Panc1 (cell line): ENCODE data around the gene ENPP3. TPM values are rescaled to one million over a fixed set of nuclear protein-coding genes. Genes with fewer than 3 reads are reported as not detected.

Experiments used
- ATAC-seq: fragments of 200-7000 bp; cut with Tn5 transposase; 2 replicates; pipeline ENCODE4 v1.9.1; 2020; ENCODE audit warnings: mild to moderate bottlenecking, moderate library complexity
- BruUV-seq: library from RNA; stranded (reverse); fragments of 400-500 nt; replicated peaks from 2 replicates; lab custom pipeline; 2021; lab: Mats Ljungman, UMichigan
- CTCF ChIA-PET: fragments of 300-600 bp; sonication (Branson Sonifier 250); formaldehyde crosslinking; loops from one replicate; lab custom pipeline; 2022; ENCODE audit warnings: antibody characterized with exemption; lab: Charles Lee
- POLR2A ChIA-PET: fragments of 300-600 bp; sonication (Branson Sonifier 250); formaldehyde crosslinking; loops from one replicate; lab custom pipeline; 2022; ENCODE audit warnings: antibody characterized with exemption; lab: Charles Lee
- DNase-seq: peaks from one replicate; pipeline ENCODE4 v3.0.0-alpha.2; 2010; ENCODE audit warnings: low read depth, low spot score
- H3K27ac ChIP-seq: 2 replicates; pipeline ENCODE4 v1.5.1; 2011; ENCODE audit warnings: mild to moderate bottlenecking, low read length, inconsistent platforms
- H3K27me3 ChIP-seq: fragments of 200-500 bp; sonication (Bioruptor generic); 2 replicates; pipeline ENCODE4 v1.6.0; 2014; ENCODE audit warnings: low read length, inconsistent platforms; ENCODE audit not compliant: control insufficient read depth, insufficient read depth
- H3K36me3 ChIP-seq: fragments of 200-500 bp; sonication (Bioruptor generic); 2 replicates; pipeline ENCODE4 v1.5.1; 2014; ENCODE audit warnings: inconsistent platforms, mild to moderate bottlenecking, low read length, moderate library complexity; ENCODE audit not compliant: control insufficient read depth, insufficient read depth
- H3K4me1 ChIP-seq: 2 replicates; pipeline ENCODE4 v1.5.1; 2011; ENCODE audit warnings: inconsistent platforms, mild to moderate bottlenecking, low read length, moderate library complexity; ENCODE audit not compliant: control insufficient read depth, insufficient read depth
- H3K4me3 ChIP-seq, 2 experiments: 2 replicates each; pipeline ENCODE4 v1.5.1; 2011 to 2012; ENCODE audit warnings: low read depth in 2 of 2, low read length in 2 of 2, mild to moderate bottlenecking in 2 of 2, inconsistent platforms in 1 of 2, moderate library complexity in 1 of 2
- H3K9me3 ChIP-seq: fragments of 200-500 bp; sonication (Bioruptor generic); 2 replicates; pipeline ENCODE4 v1.5.1; 2014; ENCODE audit warnings: low read depth, mild to moderate bottlenecking, inconsistent platforms, low read length, moderate library complexity; ENCODE audit not compliant: control insufficient read depth, insufficient read depth
- CTCF ChIP-seq: fragments of 450-650 bp; IDR thresholded peaks from 2 replicates; pipeline ENCODE4 v1.5.1; 2017; ENCODE audit warnings: mild to moderate bottlenecking
- POLR2AphosphoS5 ChIP-seq: IDR thresholded peaks from 2 replicates; pipeline ENCODE4 v1.6.1; 2012; ENCODE audit warnings: mild to moderate bottlenecking, low read depth, low read length, moderate library complexity
- REST ChIP-seq, 2 experiments: IDR thresholded peaks; 2 replicates each; pipeline ENCODE4 v1.6.1; 2011 to 2012; ENCODE audit warnings: low read depth in 2 of 2, control low read depth in 1 of 2, low read length in 1 of 2, mild to moderate bottlenecking in 1 of 2, moderate library complexity in 1 of 2; ENCODE audit not compliant: insufficient read depth in 1 of 2
- SIN3A ChIP-seq: IDR thresholded peaks from 2 replicates; pipeline ENCODE4 v1.6.1; 2012; ENCODE audit warnings: low read depth, mild to moderate bottlenecking, low read length, moderate library complexity, borderline replicate concordance; ENCODE audit not compliant: insufficient read depth
- TCF7L2 ChIP-seq: IDR thresholded peaks from 2 replicates; pipeline ENCODE4 v1.6.1; 2011; ENCODE audit warnings: mild to moderate bottlenecking, low read depth, low read length, inconsistent platforms
- in situ Hi-C: cut with HindIII; loops from 2 replicates; pipeline ENCODE4 v1.10.0; 2016; ENCODE audit warnings: low sequenced_read_pairs, low pct_unique_long_range_greater_than_20kb
- intact Hi-C: fragments of 100-400 bp; cut with micrococcal nuclease; formaldehyde crosslinking; loops from one replicate; pipeline ENCODE4 v1.10.0; 2022; ENCODE audit not compliant: unreplicated experiment
- microRNA-seq: library from miRNA; unstranded; fragments of <30 nt; microRNA quantifications from one replicate; pipeline ENCODE4 v1.1.0, GENCODE V29; 2020; ENCODE audit not compliant: unreplicated experiment
- total RNA-seq: library from RNA; stranded (reverse); gene quantifications from one replicate; pipeline ENCODE4 v1.2.1, GENCODE V29; 2021; ENCODE audit not compliant: unreplicated experiment

ENPP3 gene
- total RNA-seq, 1 experiment from 2014 or later = not detected

- no TSS peak for BruUV-seq
- no peaks in the 10 kb centered on the region for H3K27me3 ChIP-seq
- DNase-seq (no peak), ATAC-seq (no peak)
- ChIA-PET CTCF (no interaction called here), POLR2A (no interaction called here)
- H3K27ac ChIP-seq = no peak overlapping the region
- intact Hi-C loops (no loop called here), in situ Hi-C loops (no loop called here)
- no peaks in the 10 kb centered on the region; the same call in 1 of the 2 replicates for H3K36me3 ChIP-seq
- H3K4me1 ChIP-seq = no peaks in the 10 kb centered on the region
- peaks cover 5% of the 10 kb centered on the region; the same call in 1 of the 2 replicates for H3K9me3 ChIP-seq
- no peak for TF ChIP-seq POLR2AphosphoS5
- no peak for TF ChIP-seq CTCF
- TF ChIP-seq SIN3A = no peak
- TF ChIP-seq REST (IDR thresholded peaks at IDR 0.05; ENCODE audit: insufficient read depth in 1 of 2, low read depth in 2 of 2, low read length in 1 of 2) = no peak
- TF ChIP-seq TCF7L2 = no peak
- H3K4me3 ChIP-seq = no peak overlapping the region
Measured at GRCh38 chr6:131795366-131795765, 158.3 kb downstream of the ENPP3 start.

Small RNA genes within 50 kb of the gene (microRNA-seq; reads per million reads assigned to microRNA genes)
- gene MIR548H5 = not detected

Other genes starting within 250 kb of the ENPP3 start
- not detected for gene ARG1, start 64.1 kb upstream of the ENPP3 start, total RNA-seq
- gene MED23, start 9.1 kb upstream of the ENPP3 start, total RNA-seq = 18.3 TPM
- gene OR2A4, start 64.1 kb downstream of the ENPP3 start, total RNA-seq = not detected
- 0.15 TPM for gene CTAGE9, start 73.7 kb downstream of the ENPP3 start, total RNA-seq
- gene ENPP1, start 170.7 kb downstream of the ENPP3 start, total RNA-seq = 6.8 TPM